HG03342 (cell line): Measurements from ENCODE around the gene S100A1.
"Not testable (repeated sequence)": the region's sequence is repeated elsewhere in the genome, so short reads cannot be mapped to it uniquely, and the experiment has no call there.

Source experiments
- ATAC-seq: cut with Tn5 transposase; IDR thresholded peaks from one replicate; pipeline ENCODE4 v1.9.1; 2021; ENCODE audit warnings: mild to moderate bottlenecking, moderate library complexity; ENCODE audit not compliant: unreplicated experiment

The S100A1 gene

GRCh38 chr1:153627715-153628626 is at the start of gene S100A1:
S100A1 (plus strand) TSS chr1:153628434; CDS start chr1:153630522, 2,088 bp downstream.
- ATAC-seq, result no peak

GRCh38 chr1:153578490-153578889 is 49.7 kb upstream of the S100A1 start:
- no peak for ATAC-seq

GRCh38 chr1:153578936-153579335 is 49.3 kb upstream of the S100A1 start:
- ATAC-seq, result no peak

- not testable (repeated sequence) for ATAC-seq
Measured at GRCh38 chr1:153582836-153583235, 45.4 kb upstream of the S100A1 start.

- not testable (repeated sequence) for ATAC-seq
Measured at GRCh38 chr1:153583514-153583913, 44.7 kb upstream of the S100A1 start.

GRCh38 chr1:153583976-153584375 is 44.3 kb upstream of the S100A1 start:
- no peak for ATAC-seq

GRCh38 chr1:153585006-153585405 is 43.2 kb upstream of the S100A1 start:
- no peak for ATAC-seq

- no peak for ATAC-seq
Measured at GRCh38 chr1:153586347-153586746, 41.9 kb upstream of the S100A1 start.

GRCh38 chr1:153587314-153587713 is 40.9 kb upstream of the S100A1 start:
- ATAC-seq, result no peak

- ATAC-seq, result not testable (repeated sequence)
Measured at GRCh38 chr1:153588033-153588432, 40.2 kb upstream of the S100A1 start.

- no peak for ATAC-seq
Measured at GRCh38 chr1:153588482-153588881, 39.8 kb upstream of the S100A1 start.

- ATAC-seq, result no peak
Measured at GRCh38 chr1:153592748-153593147, 35.5 kb upstream of the S100A1 start.

- no peak for ATAC-seq
Measured at GRCh38 chr1:153597206-153597605, 31.0 kb upstream of the S100A1 start.

GRCh38 chr1:153598309-153599172 is 29.7 kb upstream of the S100A1 start:
- ATAC-seq, result peak; percentile 98

GRCh38 chr1:153599847-153600246 is 28.4 kb upstream of the S100A1 start:
- no peak for ATAC-seq

GRCh38 chr1:153602749-153603148 is 25.5 kb upstream of the S100A1 start:
- no peak for ATAC-seq

GRCh38 chr1:153606194-153606593 is 22.0 kb upstream of the S100A1 start:
- ATAC-seq, result no peak

- no peak for ATAC-seq
Measured at GRCh38 chr1:153607381-153607780, 20.9 kb upstream of the S100A1 start.

GRCh38 chr1:153608089-153608682 is 20.0 kb upstream of the S100A1 start:
- no peak for ATAC-seq

GRCh38 chr1:153608742-153609584 is 19.3 kb upstream of the S100A1 start:
- no peak for ATAC-seq
